Daoy (cell line): ENCODE measurements around the gene TVP23B. TPM values are rescaled to one million over a fixed set of nuclear protein-coding genes. Genes with fewer than 3 reads are reported as not detected.
"Not testable (repeated sequence)": the region's sequence is repeated elsewhere in the genome, so short reads cannot be mapped to it uniquely, and the experiment has no call there.

Source experiments
- DNase-seq: peaks from one replicate; pipeline ENCODE4 v3.0.0-alpha.2; 2015; ENCODE audit warnings: low read depth
- total RNA-seq: library from RNA; depleted of rRNA; stranded (reverse); fragments of >200 nt; shearing (Covaris generic); gene quantifications from 2 replicates; pipeline ENCODE4 v1.2.3, GENCODE V29; 2014; rRNA removed

Gene TVP23B
- 112 and 125 TPM in 2 replicates for total RNA-seq

DNA sequence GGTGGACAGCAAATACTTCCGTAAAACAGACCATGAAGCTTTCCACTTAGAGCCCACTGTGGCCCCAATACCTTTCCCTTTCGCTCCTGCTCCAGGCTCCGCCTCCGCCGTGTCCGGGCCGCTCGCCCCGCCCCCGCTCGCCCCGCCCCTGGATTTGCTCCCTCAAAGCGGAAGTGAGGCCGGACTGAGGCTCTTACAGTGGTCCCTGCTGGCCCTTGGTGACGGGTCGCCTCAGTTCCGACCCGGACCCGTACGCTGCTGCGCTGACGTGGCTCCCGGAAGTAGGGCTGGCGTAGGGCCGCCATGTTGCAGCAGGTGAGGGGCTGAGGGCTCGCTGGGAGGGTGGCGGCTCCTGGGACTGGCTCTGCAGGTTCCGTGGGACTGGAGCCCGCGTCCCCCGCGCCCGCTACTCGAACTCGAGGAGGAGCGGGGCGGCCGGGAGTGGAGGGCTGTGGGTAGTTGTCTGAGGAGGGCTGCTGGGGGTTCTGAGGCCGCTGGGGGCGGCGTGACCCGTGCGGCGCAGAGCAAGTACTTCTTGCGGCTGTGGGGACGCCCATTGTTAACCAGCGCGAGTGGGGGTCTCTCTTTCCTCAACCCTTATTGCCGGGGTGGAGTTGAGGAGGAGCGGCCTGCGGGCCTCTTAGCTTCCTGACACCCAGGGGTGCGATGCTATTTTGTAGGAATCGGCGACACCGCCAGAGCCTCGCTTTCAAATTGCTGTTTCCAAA lies at the start of gene TVP23B:
Gene TVP23B, plus strand, starts transcription at position 193 of the 728 bp plus-strand sequence. Its CDS starts 111 bp downstream, at position 304.
- DNase-seq: peak; percentile 99

DNA sequence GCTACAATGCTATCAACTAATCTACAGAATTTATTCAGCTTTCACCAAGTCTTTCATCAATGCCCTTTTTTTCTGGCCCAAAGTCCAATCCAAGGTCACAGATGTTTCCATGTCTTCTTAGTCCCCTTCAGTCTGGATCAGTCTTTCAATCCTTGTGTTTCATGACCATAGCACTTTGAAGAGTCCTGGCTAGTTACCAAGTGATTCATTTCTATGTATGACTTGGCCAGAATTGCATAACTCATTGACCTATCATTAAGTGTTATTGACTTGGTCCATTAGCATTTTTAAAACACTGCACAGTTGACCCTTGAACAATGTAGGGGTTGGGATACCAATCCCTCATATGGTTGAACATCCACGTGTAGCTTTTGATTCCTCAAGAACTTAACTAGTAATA lies 48.5 kb upstream of the TVP23B start:
- not testable (repeated sequence) for DNase-seq

DNA sequence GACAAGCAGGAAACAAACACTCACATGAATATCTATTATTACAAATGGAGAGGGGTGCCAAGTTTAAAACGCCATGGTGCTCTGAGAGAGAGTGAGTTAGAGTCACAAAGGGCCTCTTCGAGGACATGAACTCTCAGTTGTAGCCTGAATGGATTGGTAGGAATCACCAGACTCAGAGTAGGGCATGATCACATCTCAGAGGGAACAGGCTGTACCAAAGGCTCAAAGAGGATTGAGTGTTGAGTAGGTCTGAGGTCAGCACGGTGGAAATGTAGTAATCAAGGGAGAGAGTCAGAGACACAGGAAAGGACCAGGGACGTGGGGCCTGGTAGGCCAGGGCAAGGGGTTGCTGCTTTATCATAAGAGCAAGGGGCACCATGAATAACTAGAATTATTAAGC lies 47.6 kb upstream of the TVP23B start:
- not testable (repeated sequence) for DNase-seq

DNA sequence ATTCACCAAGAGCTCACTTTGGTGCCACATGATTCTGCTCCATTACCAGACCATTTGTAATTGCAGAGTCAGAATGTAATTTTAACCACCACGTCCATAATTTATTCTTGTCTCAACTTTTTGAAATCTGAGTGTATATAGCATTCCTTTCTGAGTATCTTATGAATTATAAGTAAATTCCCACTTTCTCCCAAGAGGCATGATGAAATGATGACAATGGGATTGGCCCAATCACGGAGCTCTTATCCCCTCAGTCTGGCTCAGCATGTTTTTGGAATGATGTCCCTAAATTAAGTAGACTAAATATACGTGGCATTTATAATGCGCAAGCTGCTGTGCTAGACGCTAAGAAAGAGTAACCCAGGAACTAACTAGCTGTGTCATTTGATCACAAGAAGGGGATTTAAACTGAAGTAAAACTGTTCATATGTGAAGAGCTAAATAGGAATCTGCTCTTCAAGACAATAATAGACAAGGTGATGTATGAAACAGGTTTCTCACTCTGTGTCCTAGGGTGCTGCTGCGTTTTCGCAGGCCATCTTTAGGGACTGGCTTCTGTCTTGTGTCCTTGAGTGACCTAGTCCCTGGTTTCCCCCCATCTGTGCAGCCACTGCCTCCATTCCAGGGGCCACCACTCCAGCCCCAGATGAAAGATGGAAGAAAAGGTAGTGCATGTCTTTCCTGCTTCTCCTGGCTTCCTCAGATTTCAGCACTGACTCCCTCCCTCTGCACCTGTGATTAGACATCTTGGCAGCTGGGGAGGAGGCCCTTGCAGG lies 41.2 kb upstream of the TVP23B start:
- not testable (repeated sequence) for DNase-seq

DNA sequence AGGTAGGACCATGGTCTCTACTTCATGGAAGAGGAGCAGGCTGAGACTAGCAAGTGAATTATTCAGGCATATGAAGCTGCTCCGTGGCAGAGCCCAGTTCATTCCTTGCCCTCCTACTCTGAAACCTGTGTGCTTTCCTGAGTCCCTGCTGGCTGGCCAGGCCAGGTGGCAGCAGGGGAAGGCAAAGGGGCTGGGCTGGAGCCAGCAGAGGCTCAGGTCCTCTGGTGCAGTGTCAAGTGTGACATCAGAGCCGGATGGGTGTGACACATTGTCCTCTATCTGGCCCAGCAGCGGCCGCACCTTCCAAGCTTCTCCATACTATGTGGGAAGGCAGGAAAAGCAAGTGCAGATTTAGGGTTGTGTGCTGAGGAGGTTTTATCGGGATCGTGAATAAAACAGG lies 39.8 kb upstream of the TVP23B start:
- DNase-seq: not testable (repeated sequence)

DNA sequence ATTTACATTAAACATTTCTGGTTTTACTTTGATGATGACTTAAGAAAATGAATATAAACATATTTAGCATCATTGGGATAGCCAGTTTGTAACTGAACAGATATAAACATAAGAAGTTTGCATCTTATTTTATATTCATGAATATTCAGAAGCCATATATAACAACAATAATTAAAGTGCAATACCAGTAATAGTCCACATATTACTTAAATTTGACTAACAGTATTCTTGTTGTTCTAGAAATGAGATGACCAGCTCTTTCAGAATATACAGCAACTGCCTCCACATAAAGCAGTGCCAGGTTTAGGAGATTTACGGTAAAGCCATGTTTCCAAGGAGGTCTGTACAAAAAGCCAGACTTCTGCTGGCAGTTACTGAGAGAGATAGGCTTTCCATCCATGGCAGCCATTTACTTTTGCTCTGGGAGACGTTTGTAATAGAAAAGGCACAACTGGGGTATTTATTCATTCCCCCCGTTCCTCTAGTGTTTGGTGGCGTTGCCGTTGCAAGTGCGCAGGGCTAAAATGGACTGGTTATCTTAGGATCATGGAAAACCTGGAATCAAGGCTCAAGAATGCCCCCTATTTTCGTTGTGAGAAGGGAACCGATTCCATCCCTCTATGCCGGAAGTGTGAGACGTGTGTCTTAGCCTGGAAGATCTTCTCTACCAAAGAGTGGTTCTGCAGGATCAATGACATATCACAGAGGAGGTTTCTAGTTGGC lies 37.1 kb upstream of the TVP23B start, which contains the start of gene FBXW10:
Gene FBXW10, plus strand, starts transcription at position 356 of the 723 bp plus-strand sequence. Its CDS starts 191 bp downstream, at position 547.
- not testable (repeated sequence) for DNase-seq

DNA sequence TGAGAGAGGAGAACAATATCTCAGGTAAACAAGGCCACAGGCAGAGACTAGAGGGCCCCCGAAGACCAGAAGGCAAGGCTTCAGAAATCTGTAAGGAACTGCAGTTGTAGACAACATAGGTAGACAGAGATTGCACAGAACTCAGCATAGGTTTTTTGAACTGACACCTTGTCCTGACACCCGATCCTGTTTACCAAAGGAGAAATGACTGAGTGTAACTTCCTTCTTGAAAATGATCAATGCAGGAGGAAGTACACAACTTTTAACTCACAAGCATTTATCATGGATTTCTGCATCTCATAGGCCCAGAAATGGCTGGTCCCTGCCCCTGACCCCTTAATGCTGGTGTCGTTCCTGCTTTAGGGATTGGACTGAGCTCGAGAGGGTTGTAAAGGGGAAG lies 36.3 kb upstream of the TVP23B start:
- DNase-seq: not testable (repeated sequence)

DNA sequence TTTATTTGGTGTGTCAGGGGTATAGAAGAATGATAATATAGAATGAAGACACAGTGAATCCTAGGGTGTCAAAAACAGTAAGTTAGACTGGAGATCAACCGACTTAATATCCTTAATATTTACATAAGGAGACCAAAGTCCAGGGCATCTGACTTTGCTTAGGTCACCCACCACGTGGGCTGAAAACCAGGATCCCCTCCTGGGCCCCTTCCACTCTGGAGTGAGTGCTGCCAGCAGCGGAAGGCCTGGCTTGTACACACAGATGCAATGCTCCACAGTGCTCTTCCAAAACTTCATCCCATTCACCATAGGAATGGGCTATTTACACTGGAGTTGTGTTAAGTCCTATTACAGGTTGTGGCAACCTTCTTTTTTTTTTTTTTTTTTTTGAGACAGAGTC lies 34.4 kb upstream of the TVP23B start:
- DNase-seq: not testable (repeated sequence)

DNA sequence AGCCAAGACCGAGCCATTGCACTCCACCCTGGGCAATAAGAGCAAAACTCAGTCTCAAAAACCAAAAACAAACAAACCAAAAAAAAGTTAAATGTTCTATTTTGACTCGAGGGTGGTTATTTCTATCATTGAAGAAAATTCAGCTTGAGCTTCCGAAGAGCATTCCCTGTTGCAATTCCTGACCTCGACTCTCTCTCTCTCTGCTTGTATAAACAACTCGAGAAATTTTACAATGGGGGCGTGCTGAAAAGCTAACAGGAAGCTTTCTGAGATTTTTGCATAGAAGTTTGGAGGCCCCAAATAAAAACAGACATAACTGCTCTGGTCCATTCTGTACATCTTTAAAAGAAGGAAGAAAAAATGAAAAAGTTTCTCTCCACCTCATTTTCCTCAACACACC lies 33.5 kb upstream of the TVP23B start:
- not testable (repeated sequence) for DNase-seq

DNA sequence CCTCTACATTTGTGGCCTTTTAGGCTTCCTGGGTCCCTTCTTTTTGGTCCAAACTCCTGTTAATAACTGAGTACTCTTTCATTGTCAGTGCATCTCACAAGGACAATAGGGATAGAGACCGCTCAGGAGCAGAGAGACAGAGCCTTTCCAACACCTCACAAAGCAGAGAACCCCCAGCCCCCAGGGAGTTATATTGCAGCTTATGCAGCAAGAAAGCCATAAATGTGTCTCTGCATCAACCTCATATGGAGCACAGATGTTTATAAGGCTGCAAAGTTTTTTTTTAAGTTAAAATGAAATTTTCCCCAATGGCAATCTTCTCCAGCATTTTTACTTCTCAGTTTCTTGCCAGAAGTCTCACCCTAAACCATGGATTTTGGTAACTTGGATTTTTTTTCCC lies 30.7 kb upstream of the TVP23B start:
- DNase-seq: not testable (repeated sequence)

DNA sequence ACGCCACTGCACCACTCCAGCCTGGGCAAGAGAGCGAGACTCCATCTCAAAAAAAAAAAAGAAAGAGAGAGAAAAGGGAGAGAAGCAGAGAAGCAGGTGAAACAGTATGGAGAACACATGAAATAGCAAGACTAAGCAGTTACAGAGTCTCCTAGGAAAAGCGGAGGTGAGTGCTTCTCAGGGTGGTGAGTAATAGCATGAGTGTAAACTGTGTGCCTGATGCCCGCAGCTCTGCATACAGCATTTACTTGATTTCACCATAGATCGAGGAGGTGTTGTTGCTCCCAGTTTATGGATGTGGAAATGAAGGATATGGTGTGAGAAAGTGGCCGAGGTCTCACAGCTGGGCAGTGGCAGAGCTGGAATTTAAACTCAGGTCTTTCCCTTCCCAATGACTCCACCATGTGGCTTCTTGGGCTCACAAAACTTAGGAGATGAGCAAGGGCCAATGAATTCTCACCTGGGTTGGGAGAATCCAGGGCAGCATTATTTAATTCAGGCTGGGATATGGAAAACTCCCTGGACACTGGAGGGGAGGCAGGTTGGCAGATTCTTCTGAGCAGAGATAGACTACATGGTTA lies 27.1 kb upstream of the TVP23B start:
- DNase-seq: not testable (repeated sequence)

DNA sequence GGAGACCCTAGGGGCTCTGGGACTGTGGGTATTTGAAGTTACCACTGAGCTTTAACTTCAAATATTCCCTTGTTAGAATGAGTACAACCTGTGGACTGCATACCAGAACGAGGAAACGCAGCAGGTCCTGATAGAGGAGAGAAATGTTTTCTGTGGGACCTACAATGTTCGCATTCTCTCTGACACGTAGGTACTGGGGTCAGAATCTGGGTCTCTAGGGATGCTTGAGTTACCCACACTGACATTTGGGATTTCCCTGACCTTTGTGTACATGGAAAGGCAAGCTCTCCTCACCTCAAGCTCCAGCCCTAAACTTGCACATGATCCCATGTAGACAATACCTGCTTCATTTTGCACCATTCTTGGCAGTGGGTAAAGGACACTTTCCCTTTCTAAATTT lies 25.0 kb upstream of the TVP23B start:
- not testable (repeated sequence) for DNase-seq

DNA sequence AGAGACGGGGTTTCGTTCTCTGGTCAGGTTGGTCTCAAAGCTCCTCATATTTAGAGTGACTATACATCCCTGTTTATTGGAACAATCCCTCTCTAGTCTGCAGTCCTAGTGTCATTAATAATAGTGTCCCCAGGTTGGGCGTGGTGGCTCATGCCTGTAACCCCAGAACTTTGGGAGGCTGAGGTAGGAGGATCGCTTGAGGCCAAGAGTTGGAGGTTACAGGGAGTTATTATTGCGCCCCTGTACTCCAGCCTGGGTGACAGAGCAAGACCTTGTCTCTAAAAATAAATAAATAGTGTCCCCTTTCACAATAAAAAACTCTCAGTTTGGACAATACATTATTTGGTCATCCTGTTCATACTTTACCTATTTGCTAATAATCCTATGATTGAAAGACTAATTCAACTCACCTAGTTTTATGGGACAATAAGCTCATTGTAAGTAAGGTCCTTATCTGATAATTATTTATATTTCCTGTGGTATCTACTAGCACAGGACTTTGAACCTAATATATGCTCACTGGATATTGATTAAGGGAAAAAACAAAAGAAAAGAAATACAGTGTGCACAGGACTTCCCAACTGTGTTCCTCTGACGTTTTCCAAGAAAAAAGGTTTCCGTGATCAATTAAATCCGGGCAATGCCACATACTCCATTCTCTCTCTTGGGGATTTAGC lies 23.5 kb upstream of the TVP23B start:
- not testable (repeated sequence) for DNase-seq

DNA sequence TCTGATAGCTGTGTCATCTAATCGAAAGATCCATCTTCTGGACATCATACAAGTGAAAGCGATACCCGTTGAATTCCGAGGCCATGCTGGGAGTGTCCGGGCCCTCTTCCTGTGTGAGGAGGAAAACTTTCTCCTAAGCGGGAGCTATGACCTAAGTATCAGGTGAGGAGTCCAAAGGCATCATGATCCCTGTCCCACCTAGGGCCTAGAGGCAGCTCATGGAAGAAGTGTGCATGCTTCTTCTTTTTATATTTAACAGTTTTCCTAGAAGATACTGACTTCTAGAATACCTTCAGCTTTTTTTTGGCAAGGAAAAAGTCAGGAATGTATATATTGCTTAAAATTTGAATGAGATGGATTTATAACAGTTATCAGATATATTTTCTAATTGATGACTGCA lies 22.6 kb upstream of the TVP23B start:
- DNase-seq: not testable (repeated sequence)

DNA sequence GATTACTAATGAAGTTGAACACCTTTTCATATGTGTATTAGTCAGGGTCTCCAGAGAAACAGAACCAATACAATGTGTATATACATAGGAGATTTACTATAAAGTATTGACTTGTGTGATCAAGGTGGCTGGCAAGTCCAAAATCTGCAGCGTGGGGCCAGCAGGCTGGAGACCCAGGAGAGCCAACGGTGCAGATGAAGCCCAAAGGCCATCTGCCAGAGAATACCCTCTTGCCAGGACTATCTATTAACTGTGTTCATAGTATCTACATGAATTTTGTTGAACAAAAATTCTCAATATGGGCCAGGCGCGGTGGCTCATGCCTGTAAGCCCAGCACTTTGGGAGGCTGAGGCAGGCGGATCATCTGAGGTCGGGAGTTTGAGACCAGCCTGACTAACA lies 20.8 kb upstream of the TVP23B start:
- not testable (repeated sequence) for DNase-seq

DNA sequence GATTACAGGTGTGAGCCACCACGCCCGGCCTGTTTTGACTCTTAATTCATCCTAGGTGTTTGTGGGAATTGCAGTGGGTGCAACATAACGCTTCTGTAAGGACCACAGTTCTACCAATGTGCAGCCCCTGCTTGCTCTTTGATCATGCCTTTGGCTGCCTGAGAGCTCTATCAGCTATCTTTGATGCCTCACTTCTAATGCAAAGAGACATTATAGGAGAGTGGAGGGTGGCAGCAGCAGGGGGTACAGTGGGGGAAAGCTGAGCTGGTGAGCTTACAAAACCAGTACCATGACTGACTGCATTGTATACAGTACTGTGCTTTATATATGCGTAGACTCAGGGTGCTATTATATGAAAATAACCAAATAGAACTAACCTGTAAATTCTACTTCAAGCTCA lies 10.4 kb upstream of the TVP23B start:
- DNase-seq: not testable (repeated sequence)

DNA sequence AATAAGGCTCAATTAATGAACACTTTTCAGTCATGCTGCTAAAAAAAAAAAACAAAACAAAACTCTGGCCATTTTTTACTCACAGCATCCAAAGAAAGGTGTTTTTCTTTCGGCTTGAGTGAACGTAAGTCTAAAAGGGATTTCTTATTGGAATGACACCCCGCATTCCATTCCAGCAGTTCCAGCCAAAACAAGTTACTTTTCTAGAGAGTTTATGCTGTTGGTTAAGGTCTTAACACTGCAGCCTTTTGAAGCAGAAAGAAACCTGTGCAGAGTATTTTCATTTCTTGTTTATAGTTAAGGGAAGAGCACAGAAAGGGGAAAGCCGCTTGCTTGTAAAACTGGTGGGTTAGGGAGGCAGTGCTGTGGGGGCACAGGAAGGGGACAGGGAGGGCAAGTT lies 9.9 kb upstream of the TVP23B start:
- DNase-seq: not testable (repeated sequence)

DNA sequence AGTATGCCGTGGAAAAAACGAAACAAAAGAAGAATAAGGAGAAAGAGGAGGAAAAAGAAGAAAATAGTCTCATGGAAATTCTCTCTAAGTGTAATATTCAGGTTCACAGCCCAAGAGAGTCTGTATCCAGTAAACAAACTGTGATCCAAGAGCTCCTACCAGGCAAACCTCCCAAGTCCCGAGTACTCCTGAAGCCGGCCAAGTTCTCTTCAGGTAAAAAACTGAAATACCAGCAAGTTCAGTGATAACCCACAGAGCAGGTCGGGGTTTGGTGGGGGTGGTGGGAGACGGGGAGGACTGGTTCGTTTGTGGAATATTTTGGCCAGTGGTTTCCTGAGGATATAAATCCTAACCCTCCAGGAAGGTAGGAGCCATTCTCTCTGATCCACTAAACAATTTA lies 8.5 kb upstream of the TVP23B start:
- DNase-seq: no peak

DNA sequence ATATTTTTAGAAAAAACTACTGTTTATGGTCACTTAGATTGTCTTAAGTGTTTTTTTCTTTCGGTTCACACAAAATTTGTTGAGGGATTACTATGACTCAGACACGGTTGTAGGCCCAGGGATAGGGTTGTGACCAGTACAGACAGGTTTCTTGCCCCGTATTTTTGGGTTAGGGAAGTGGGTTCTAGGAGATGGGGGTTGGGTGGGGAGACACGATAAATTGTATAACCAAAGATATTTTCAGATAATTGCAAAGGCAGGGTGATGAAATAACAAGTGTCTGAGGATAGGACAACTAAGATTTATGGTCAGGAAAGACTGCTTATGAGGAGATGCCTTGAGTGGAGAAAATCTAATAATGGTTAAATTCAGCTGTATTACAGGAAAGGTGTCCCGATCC lies 822 bp downstream of the TVP23B start:
- DNase-seq: not testable (repeated sequence)

DNA sequence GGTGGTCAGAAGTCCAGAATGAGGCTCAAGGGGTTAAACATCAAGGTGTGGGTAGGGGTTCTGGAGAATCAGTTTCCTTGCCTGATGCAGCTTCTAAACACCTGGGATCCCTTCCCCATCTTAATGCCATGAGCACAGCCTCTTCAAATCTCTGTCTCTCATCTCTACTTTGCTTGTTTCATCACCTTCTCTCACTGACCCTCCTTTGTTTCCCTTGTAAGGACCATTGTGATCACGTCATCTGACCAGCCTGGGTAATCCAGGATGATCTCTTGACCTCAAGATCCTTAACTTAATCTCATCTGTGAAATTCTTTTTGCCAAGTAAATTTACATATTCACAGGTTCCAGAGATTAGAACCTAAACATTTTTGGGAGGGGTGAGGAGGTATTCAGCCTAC lies 5.0 kb downstream of the TVP23B start:
- DNase-seq: not testable (repeated sequence)

DNA sequence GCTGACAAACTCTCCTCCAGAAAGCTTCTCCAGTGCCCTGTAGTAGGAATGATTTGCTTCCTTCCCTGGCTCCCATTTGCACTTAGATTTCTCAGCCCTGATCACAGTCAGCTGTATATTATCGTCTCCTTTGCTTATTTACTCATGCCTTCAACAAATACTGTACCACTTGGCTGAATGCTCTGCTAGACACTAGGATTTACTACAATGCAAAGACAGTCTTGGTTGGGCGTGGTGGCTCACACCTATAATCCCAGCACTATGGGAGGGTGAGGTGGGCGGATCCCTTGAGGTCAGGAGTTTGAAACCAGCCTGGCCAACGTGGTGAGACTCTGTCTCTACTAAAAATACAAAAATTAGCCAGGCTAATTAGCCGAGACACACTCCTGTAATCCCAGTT lies 5.9 kb downstream of the TVP23B start:
- DNase-seq: not testable (repeated sequence)
